Measurements from ENCODE around the gene GPR35.

The GPR35 gene, protein sequence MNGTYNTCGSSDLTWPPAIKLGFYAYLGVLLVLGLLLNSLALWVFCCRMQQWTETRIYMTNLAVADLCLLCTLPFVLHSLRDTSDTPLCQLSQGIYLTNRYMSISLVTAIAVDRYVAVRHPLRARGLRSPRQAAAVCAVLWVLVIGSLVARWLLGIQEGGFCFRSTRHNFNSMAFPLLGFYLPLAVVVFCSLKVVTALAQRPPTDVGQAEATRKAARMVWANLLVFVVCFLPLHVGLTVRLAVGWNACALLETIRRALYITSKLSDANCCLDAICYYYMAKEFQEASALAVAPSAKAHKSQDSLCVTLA
- total RNA-seq: 17.6 to 18.8 reads per million in 2 donors

DNA sequence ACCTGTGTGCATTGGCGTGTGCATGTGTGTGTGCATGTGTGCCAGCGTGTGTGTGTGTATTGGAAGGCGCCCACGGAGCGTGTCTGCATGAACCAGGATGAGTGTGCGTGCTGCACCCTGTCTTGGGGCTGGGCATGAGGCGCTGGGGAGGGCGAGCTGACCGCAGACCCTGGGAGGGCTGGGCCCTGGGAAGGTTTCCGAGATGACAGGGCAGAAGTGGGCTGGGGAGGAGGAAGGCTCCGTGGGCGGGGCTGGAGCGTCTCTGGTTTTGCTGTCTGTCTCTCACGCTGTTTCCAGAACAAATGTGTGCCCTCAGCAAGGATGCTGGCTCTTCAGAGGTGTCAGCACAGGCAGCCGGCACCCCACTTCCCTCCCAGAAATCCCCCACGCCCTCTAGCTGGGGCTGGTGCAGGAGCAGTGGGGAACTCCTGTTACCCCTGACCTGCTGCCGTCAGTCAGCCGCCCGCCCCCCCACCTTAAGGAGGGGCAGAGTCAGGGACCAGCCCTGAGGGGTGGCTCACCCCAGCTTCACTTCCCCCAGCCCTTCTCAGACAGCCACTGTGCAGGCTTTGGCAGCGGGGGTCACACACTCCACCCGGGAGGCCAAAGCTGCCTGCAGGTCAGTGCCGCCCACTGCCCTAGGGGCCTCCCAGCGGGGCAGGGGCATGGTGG lies at the start of gene GPR35:
TSS of gene GPR35 (plus strand) at position 531 of the 672 bp plus-strand sequence. CDS start 4,473 bp downstream, outside the sequence.
- peak; percentile 79 for DNase-seq

- no peak for DNase-seq
Measured at GRCh38 chr2:240576036-240576435, 49.2 kb upstream of the GPR35 start.

GRCh38 chr2:240576436-240577205 lies 48.7 kb upstream of the GPR35 start:
- DNase-seq: no peak

DNA sequence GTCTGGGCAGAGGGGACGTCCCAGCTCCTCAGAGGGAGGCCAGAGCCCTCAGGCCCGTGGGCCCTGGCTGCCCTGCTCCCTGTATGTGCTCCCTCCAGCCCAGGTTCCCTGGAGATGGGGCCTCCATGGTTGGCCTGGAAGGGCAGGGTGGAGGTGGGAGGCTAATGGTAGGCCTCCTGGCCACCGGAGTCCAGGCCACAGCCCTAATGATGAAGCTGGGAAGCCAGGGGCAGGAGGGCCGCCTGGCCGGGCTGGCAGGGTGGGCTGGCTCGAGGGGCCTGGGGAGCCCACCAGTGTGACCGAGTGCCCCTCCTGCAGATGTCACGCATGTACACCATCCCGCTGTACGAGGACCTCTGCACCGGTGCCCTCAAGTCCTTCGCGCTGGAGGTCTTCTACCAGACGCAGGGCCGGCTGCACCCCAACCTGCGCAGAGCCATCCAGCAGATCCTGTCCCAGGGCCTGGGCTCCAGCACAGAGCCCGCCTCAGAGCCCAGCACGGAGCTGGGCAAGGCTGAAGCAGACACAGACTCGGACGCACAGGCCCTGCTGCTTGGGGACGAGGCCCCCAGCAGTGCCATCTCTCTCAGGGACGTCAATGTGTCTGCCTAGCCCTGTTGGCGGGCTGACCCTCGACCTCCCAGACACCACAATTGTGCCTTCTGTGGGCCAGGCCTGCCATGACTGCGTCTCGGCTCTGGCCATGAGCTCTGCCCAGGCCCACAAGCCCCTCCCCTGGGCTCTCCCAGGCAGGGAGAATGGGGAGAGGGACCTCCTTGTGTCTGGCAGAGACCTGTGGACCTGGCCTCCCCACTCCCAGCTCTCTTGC lies 47.8 kb upstream of the GPR35 start:
- DNase-seq: no peak

DNA sequence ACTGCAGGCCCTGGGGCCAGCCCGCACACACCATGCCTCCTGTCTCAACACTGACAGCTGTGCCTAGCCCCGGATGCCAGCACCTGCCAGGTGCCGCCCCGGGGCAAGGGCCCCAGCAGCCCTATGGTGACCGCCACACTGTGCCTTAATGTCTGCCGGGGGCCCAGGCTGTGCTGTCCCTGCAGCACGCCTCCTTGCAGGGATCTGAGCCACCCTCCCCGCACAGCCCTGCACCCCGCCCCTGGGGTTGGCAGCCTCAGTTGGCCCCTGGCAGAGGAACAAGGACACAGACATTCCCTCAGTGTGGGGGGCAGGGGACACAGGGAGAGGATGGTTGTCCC lies 47.2 kb upstream of the GPR35 start:
- DNase-seq: no peak

DNA sequence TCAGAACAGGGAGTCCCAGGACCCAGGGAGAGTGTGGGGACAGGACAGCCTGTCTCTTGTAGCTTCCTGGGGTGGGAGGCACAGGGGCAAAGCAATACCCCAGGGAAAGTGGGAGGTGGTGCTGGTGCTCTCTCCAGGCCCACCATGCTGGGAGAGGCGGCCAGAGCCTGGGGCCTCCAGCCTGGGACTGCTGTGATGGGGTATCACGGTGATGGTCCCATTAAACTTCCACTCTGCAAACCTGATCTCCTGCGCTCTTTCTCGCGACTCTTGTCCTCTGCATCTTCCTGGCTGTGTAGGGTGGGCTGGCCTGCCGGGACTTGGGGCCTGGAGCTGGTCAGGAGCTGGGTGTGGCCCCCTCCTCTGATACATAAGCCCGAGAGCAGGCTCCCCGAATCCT lies 46.8 kb upstream of the GPR35 start:
- no peak for DNase-seq

DNA sequence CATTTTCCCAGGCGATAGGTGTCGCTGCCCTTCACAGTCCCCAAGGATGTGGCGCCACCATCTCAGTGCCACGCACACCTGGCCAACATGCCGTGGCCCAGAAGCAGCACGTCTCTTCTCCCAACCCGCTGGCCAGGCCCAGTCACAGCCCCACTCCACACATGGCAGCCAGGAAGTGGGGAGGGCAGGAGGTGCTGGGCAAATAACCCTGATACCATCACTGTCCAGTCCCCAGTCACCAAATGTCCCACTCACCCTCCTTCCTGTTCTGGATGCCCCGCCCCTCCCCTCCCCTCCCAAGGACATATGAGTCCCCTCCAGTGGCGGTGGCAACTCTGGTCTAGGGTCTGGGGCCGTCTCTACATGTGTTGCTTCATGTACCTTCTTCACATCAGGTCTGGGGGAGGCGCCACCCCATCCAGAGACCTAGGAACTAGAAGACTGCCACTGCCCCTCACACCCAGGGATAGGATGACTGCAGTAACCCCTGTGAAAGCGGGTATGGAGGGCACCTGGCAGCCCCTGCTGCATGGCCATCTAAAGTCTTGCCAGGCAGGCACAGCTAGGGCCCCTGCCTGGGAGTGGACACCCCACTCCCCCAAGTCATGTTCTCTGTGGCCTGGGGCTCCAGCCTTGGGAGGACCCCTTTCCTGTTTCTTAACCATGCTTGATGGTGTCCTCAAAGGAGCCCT lies 46.1 kb upstream of the GPR35 start:
- DNase-seq: no peak

- DNase-seq: peak; percentile 81
Measured at GRCh38 chr2:240579771-240580614, 45.3 kb upstream of the GPR35 start.

GRCh38 chr2:240581811-240582210 lies 43.5 kb upstream of the GPR35 start:
- DNase-seq: no peak

DNA sequence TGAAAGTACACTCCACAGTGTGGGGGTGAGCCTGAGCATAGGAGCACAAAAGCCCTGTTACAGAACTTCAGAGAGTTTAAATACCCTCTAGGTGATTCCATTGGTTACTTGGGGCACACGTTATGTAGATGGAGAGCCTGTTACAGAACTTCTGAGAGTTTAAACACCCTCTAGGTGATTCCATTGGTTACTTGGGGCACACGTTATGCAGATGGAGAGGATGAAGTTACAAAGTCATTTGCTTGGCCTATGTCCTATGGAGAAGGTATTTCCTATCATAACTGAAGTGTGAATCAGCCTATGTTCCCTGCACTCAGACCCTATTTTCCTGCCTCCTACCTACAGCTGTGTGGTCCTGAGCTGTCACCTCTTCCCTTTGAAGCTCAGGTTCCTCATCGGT lies 42.5 kb upstream of the GPR35 start:
- DNase-seq: no peak

- DNase-seq: no peak
Measured at GRCh38 chr2:240583774-240584173, 41.5 kb upstream of the GPR35 start.

DNA sequence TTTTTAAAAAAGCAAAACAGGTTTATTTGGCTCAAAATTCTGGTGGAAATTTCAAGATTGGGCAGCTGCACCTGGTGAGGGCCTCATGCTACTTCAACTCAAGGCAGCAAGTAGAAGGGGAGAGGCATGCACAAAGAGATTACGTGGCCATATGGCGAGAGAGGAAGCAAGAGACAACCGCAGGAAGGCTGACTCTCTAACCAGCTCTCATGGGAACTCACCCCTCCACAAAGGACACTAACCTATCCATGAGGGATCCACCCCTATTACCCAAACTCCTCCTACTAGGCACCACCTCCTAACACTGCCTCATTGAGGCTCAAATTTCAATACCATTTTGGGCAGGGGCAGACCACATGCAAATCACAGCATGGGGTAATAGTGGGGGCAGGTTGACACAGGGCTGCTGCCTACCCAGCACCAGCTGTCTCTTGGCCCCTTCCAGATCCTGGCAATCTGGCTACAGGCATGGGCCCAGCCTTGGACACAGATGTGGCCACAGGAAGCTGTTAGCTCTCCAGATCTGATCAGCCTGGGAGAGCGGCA lies 40.7 kb upstream of the GPR35 start:
- no peak for DNase-seq

DNA sequence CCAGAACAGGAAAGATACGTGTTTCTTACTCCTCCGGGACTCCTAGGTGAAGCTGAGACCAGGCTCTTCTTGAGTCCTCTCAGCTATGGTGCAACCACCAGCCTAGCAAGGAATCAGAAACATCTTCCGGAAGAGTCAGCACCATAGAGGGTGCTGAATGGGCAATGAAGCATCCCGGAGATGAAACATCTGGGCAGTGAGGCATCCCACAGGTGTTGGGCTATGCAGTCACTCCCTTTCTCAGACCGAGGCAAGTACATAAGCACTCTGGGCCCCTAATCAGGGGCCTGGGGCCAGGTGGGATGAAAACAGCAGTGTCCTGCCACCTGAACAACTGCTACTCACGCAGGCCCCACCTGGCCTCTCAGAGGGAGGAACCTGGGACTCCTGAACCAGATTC lies 40.2 kb upstream of the GPR35 start:
- DNase-seq: no peak

- no peak for DNase-seq
Measured at GRCh38 chr2:240585681-240586197, 39.5 kb upstream of the GPR35 start.

DNA sequence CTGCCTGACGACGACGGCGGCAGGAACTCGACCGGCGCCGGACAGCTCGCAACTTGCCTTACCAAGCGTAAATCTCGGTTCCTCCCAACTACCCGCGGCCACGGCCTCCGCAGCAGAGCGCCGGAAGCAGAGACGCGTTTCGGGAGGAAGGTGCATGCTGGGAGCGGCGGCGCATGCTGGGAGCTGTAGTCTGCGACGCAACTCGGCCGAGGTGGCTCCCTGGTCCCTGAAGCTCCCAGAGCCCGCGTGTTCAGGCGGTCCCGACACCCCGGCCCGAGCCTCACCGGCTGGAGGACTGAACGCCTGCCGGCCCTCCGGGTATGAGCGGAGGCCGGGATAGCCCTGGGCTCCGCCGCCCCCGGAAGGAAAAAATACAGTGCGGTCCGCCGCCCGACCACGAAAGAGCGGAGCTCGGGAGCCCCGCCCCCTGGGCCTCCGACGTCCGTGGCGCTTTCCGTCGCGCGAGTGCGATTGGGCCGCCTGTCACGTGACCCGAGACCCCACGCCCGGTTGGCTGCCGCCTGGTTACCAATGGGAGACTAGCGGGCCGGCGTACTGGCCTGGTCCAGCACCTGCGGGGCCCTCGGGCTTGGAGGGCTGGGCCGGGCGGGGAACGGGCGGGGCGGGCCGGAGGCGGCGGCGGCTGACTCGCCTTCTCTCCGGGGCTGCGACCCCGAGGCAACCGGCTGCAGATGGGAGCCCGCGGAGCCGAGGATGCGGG lies 38.9 kb upstream of the GPR35 start, which contains the start of gene CAPN10:
TSS of gene CAPN10 (plus strand) at position 537 of the 721 bp plus-strand sequence. CDS start at position 715, 178 bp downstream.
- peak; percentile 95 for DNase-seq

GRCh38 chr2:240586919-240587800 lies 38.1 kb upstream of the GPR35 start:
- DNase-seq: peak; percentile 49

DNA sequence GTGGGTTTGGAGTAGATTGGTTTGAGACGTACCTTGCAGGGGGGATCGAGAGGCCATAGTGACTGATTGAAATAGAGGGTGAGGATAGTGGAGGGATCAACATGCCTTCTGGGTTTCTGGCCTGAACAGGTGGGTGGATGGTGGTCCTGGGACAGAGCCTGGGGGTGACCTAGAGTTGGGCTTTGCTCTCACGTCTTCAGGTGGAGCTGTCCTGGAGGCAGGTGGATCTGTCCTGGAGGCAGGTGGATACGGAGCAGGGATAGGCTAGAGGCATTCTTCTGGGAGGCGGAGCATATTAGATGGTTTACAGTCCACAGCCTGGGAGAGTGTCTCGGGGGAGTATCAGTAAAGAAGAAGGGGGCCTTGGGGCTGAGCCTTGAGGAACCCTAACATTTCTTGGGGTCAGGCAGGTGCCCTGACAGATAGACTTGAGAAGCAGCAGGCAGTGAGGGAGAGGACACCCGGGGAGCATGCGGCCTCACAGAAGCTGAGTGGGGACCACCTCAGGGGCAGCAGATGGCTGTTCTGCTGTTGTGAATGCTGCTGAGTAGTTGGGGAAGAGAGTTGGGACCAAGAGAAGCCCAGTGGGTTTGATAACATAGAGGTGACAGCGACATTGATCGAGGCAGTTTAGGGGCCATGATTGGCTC lies 37.1 kb upstream of the GPR35 start:
- no peak for DNase-seq

DNA sequence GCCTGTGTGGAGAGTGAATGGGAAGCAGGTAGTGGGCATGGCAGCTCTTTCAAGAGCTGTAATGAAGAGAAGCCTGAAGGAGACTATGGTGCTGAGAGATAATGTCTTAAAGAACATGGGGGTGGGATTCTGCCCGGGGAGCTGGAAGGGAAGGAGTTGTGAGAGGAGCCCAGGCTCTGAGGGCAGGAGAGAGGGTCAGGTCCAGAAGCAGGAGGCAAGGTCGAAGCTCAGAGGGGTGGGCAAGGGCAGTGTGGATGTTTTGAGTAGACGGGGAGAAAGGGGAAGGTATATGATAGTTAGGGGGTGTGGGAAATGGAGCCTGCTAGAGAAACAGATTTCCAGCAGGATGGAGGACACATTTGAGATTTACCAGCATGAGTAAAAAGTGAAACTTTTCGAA lies 36.6 kb upstream of the GPR35 start:
- no peak for DNase-seq

Measured in T-helper 9 cell (primary cell).